ENCODE results near the gene KATNBL1. TPM values are rescaled to one million over a fixed set of nuclear protein-coding genes. Genes with fewer than 3 reads are reported as not detected.
A peak's percentile ranks its signal among the peaks of the same experiment; 100 is the strongest.
"Not testable (repeated sequence)": the region's sequence is repeated elsewhere in the genome, so short reads cannot be mapped to it uniquely, and the experiment has no call there.

The KATNBL1 gene
- total RNA-seq, 2 donors from 2014 or later: 39.2 to 41.3 TPM

DNA sequence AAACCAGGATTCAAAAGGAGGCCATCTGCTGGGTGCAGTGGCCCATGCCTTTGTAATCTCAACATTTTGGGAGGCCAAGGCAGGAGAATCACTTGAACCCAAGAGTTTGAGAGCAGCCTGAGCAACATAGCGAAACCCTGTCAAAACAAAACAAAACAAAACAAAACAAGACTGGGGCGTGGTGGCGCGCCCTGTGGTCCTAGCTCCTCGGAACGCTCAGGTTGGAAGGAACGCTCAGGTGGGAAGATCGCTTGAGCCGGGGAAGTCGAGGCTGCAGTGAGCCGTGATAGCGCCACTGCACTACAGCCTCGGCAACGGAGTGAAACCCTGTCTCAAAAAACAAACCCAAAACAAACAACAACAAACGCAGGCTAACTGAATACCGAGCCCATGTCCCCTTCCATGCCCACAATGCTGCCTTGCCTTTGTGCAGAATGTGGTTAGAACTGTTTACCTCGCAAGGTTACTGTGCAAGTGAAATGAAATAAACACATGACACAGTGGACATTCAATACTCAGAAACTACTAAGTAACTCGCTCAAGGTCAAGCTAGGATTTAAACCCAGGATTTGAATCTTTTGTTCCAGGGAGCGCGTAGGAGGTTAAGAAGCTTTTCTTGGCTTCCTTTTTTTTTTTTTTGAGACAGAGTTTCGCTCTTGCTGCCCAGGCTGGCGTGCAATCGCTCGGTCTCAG is 14.2 kb upstream of the KATNBL1 start:
- Mint-ChIP-seq H3K36me3 (ENCODE audit: insufficient read depth in 2 of 2) (peaks cover 13% of the 10 kb centered on the region in 2 donors), H3K4me3 (peak overlapping the region; percentile 87 to 90), H3K27ac (peak overlapping the region; percentile 93), H3K4me1 (ENCODE audit: low read depth) (peaks cover 46% of the 10 kb centered on the region), H3K9me3 (no peaks in the 10 kb centered on the region), H3K27me3 (ENCODE audit: low read depth) (no peaks in the 10 kb centered on the region)
- ATAC-seq (replicated peaks in 1 of 2) (peak in 1 of 2 donors; percentile 4), DNase-seq (no peak)

DNA sequence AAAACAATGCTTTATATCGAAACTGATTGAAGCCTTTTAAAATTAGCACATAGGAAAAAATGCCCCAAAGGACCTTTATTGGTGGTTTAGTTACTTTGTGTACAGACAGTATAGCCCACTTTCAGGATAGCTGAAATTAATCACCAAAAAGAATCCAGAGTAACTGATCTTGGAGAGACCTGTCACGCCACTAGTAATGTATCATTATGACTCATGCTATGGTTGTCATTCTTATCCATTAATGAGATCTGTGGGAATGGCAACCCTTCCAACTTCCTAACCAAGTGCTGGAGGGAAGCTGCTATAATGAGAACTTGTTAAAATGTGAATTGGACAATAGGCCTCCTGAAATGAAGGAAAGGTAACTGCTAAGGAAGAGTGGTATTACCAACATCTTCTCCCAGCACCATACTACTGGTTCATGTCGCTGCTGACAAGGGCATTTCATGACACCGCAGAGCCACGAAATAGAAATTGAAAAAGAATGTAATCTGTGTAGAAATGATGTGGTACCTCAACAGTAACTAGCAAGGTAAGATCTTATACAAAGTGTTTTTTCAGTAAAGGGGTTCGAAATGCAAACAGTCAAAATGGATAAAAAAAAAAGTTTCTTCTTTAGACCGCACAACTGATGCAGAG is 7.8 kb upstream of the KATNBL1 start:
- peaks cover 1% of the 10 kb centered on the region for H3K27me3 Mint-ChIP-seq (ENCODE audit: low read depth)

DNA sequence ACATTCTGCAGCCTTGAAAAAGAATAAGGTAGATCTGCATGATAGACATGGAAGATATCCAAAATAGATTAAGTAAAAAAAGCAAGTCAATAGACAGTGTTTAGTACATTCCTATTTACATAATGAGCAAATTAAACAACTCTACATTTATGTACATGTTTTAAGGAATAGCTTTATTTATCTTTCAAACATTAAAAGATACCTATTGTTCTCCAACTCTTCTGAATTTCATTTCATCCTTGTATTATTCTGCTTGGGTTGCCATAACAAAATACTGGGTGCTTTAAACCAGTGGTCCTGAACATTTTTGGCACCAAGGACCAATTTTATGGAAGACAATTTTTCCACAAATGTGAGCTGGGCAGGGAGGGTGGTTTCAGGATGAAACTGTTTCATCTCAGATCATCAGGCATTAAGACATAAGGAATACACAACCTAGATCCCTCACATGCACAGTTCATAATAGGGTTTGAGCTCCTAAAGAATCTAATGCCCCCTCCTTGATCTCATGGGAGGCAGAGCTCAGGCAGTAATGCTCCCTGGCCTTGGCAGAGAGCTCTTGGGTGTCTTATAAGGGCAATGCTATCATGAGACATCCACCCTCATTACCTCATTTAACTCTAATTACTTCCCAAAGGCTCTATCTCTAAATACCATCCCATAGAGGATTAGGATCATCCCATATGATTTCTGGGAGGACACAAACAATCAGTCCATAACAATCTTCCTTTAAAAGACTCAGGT is 6.8 kb upstream of the KATNBL1 start:
- H3K9me3 Mint-ChIP-seq: no peaks in the 10 kb centered on the region
- no peak for ATAC-seq (replicated peaks in 1 of 2)
- peaks cover 6% of the 10 kb centered on the region for H3K27me3 Mint-ChIP-seq (ENCODE audit: low read depth)
- no peaks in the 10 kb centered on the region for H3K36me3 Mint-ChIP-seq (ENCODE audit: insufficient read depth in 2 of 2)
- H3K4me3 Mint-ChIP-seq: no peak overlapping the region
- no peak for DNase-seq
- no peak overlapping the region for H3K27ac Mint-ChIP-seq
- no peaks in the 10 kb centered on the region for H3K4me1 Mint-ChIP-seq (ENCODE audit: low read depth)

More for the DNA sequence above, 7.8 kb upstream of the KATNBL1 start:
- Mint-ChIP-seq H3K4me3 (peak overlapping the region in 1 of 2 donors; percentile 27), H3K36me3 (ENCODE audit: insufficient read depth in 2 of 2) (no peaks in the 10 kb centered on the region), H3K27ac (no peak overlapping the region), H3K9me3 (no peaks in the 10 kb centered on the region), H3K4me1 (ENCODE audit: low read depth) (peaks cover 6% of the 10 kb centered on the region)
- no peak for DNase-seq
- peak in 1 of 2 donors; percentile 42 for ATAC-seq (replicated peaks in 1 of 2)

DNA sequence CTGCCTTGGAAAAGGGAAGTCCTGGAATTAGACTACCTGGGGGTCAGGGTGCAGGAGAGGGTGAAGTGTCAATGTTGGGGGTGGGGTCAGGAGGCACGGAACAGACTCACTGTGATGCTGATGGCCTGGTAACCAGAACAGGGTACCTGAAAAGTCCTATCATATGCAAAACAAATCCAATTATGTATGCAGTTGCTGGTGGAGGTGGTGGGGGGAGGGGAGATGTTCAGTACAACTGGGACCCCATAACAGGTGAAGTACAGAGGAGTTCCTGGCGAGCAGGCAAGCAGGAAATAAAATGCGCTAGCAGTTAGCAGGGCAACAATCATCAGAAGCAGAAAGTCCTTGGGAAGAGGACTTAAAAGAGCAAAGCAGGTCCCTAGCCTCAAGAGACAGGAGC is 4.2 kb upstream of the KATNBL1 start:
- H3K36me3 Mint-ChIP-seq (ENCODE audit: insufficient read depth in 2 of 2): no peaks in the 10 kb centered on the region
- DNase-seq (no peak), ATAC-seq (replicated peaks in 1 of 2) (no peak)
- peaks cover 10% of the 10 kb centered on the region for H3K4me1 Mint-ChIP-seq (ENCODE audit: low read depth)
- H3K27ac Mint-ChIP-seq: no peak overlapping the region
- H3K4me3 Mint-ChIP-seq: no peak overlapping the region
- peaks cover 6% of the 10 kb centered on the region for H3K27me3 Mint-ChIP-seq (ENCODE audit: low read depth)
- H3K9me3 Mint-ChIP-seq: no peaks in the 10 kb centered on the region

DNA sequence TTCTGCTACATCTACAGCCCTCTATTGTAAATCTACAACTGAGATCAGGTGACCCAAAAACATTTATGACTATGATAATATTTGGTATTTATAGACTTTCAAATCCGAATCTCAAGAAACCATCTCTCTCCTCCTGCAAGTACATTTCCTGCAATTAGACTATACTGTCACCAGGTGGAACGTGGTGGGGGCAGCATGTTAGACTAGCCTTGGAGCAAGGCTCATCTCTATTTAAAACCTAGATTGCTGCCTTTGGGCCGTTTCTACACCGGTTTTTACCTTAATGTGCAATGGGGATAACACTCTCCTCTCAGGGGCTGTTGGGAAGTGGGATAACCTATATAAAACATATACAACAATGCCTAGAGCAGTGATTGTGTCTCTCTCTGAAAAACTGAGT is 3.8 kb upstream of the KATNBL1 start:
- H3K4me1 Mint-ChIP-seq (ENCODE audit: low read depth): peaks cover 14% of the 10 kb centered on the region
- H3K9me3 Mint-ChIP-seq: no peaks in the 10 kb centered on the region
- H3K27me3 Mint-ChIP-seq (ENCODE audit: low read depth): peaks cover 6% of the 10 kb centered on the region
- no peak overlapping the region for H3K4me3 Mint-ChIP-seq
- DNase-seq (no peak), ATAC-seq (replicated peaks in 1 of 2) (no peak)
- H3K36me3 Mint-ChIP-seq (ENCODE audit: insufficient read depth in 2 of 2): no peaks in the 10 kb centered on the region
- no peak overlapping the region for H3K27ac Mint-ChIP-seq

DNA sequence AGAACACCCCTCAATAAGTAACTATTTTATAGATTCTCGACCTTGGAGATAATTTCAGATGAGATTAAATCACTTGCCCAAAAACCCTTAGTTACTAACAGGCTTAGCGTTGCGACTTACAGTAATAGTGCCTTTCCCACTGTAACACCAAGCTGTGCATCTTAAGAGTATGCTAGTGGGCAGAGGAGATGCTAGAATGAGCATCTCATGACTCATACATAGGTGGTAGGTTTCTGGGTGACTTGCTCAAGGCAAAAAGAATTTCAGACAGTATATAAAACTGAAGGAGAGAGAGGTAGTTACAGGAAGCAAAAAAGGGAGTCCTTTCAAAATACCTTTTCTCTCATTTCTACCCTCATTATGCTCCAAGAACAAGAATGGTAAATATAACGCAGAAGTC is 3.9 kb downstream of the KATNBL1 start:
- Mint-ChIP-seq H3K36me3 (ENCODE audit: insufficient read depth in 2 of 2) (peaks cover 0 to 12% of the 10 kb centered on the region in 2 donors), H3K9me3 (no peaks in the 10 kb centered on the region), H3K4me1 (ENCODE audit: low read depth) (peaks cover 60% of the 10 kb centered on the region), H3K4me3 (peak overlapping the region; percentile 9 to 47), H3K27me3 (ENCODE audit: low read depth) (no peaks in the 10 kb centered on the region), H3K27ac (peak overlapping the region; percentile 54)
- peak in 1 of 2 donors; percentile 12 for DNase-seq
- ATAC-seq (replicated peaks in 1 of 2): peak in 1 of 2 donors; percentile 29

DNA sequence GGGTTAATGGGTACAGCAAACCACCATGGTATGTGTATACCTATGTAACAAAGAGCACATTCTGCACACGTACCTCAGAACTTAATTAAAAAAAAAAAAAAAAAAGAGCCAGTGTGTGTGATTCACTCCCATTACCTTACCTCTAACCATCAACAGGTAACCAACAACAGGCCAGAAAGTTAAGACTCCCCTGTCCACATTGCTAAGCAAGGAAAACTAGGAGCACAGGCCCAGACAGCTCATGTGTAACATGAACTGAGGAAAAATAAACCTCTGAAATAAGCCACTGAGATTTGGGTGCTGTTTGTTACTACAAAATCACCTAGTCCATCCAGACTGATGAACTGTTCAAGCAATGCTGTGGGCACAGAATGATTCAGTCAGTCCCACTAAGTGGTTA is 6.0 kb downstream of the KATNBL1 start:
- H3K27me3 Mint-ChIP-seq (ENCODE audit: low read depth): no peaks in the 10 kb centered on the region
- H3K4me3 Mint-ChIP-seq: no peak overlapping the region
- ATAC-seq (replicated peaks in 1 of 2): peak in 1 of 2 donors; percentile 18
- H3K4me1 Mint-ChIP-seq (ENCODE audit: low read depth): peaks cover 48% of the 10 kb centered on the region
- H3K27ac Mint-ChIP-seq: no peak overlapping the region
- H3K36me3 Mint-ChIP-seq (ENCODE audit: insufficient read depth in 2 of 2): peaks cover 3 to 18% of the 10 kb centered on the region in 2 donors
- no peak for DNase-seq
- peaks cover 0 to 2% of the 10 kb centered on the region in 2 donors for H3K9me3 Mint-ChIP-seq

DNA sequence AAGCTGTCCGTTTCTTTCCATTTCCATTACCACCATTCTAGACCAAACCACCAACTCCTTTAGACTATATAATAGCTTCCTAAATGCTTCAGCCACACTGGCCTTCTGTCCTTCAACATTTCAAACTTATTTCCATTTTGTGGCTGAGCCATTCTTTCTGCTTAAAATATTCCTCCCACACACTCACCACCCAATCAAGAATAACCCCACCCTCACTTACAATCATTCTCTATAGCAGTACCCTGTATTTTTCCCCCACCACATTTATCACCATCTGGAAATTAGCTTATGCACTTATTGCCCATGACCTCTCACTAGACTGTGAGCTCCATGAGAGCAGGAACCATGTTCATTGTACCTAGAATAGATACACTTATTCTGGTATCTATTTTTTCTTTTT is 6.6 kb downstream of the KATNBL1 start:
- DNase-seq: no peak
- H3K4me1 Mint-ChIP-seq (ENCODE audit: low read depth): peaks cover 42% of the 10 kb centered on the region
- no peak for ATAC-seq (replicated peaks in 1 of 2)
- H3K27ac Mint-ChIP-seq: no peak overlapping the region
- no peak overlapping the region for H3K4me3 Mint-ChIP-seq
- peaks cover 3 to 18% of the 10 kb centered on the region in 2 donors for H3K36me3 Mint-ChIP-seq (ENCODE audit: insufficient read depth in 2 of 2)
- H3K9me3 Mint-ChIP-seq: peaks cover 0 to 2% of the 10 kb centered on the region in 2 donors
- H3K27me3 Mint-ChIP-seq (ENCODE audit: low read depth): no peaks in the 10 kb centered on the region

DNA sequence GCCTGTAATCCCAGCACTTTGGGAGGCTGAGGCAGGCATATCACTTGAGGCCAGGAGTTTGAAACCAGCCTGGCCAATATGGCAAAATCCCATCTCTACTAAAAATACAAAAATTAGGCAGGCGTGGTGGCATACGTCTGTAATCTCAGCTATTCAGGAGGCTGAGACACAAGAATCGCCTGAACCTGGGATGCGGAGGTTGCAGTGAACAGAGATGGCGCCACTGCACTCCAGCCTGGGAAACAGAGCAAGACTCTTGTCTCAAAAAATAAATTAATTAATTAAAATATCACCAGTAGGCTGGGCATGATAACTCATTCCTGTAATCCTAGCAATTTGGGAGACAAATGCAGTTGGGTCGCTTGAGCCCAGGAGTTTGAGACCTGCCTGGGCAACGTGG is 16.6 kb downstream of the KATNBL1 start:
- H3K27ac Mint-ChIP-seq; H3K9me3 Mint-ChIP-seq; ATAC-seq (replicated peaks in 1 of 2); H3K27me3 Mint-ChIP-seq (ENCODE audit: low read depth); DNase-seq; H3K4me1 Mint-ChIP-seq (ENCODE audit: low read depth); H3K36me3 Mint-ChIP-seq (ENCODE audit: insufficient read depth in 2 of 2); H3K4me3 Mint-ChIP-seq: not testable (repeated sequence)

DNA sequence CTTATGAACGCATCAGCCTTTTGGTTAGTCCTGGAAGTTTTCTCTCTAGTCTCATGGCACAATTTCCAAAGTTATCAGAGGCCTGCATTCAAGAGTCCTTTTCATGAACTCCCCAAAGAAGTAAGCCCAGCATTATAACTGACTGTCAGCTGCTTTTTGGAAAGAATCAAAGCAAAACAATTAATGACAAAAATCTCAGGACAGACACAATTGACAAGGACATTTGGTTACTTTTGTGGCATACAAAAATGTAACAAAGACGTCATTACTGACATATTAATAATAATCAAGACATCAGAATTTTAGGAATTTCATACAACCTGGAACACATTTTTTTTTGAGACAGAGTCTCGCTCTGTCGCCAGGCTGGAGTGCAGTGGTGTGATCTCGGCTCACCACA is 21.2 kb downstream of the KATNBL1 start:
- Mint-ChIP-seq H3K4me3 (no peak overlapping the region), H3K4me1 (ENCODE audit: low read depth) (peaks cover 11% of the 10 kb centered on the region), H3K27me3 (ENCODE audit: low read depth) (no peaks in the 10 kb centered on the region), H3K9me3 (no peaks in the 10 kb centered on the region), H3K36me3 (ENCODE audit: insufficient read depth in 2 of 2) (peaks cover 1% of the 10 kb centered on the region in 2 donors), H3K27ac (no peak overlapping the region)
- DNase-seq (no peak), ATAC-seq (replicated peaks in 1 of 2) (no peak)

DNA sequence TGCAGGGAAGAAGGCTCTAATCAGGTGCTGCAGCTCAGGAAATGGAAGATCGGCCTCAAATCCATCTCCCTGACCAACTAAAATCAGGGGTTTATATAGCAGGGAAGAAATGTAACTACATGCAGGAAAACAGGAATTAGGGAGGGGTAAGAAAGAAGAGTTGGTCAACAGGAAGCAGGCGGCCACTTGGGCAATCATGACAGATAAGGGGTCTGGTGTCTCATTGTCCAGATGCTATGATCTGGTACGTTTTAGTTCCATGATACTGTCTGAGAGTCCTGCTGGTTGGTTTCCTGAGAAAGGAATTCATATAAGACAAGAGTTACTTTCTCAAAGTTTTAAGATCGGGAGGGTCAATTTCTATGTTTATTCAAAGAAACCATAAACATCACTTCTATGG is 24.2 kb downstream of the KATNBL1 start:
- ATAC-seq (replicated peaks in 1 of 2) (no peak), DNase-seq (no peak)
- no peak overlapping the region for H3K27ac Mint-ChIP-seq
- peaks cover 3% of the 10 kb centered on the region in 2 donors for H3K36me3 Mint-ChIP-seq (ENCODE audit: insufficient read depth in 2 of 2)
- no peaks in the 10 kb centered on the region for H3K27me3 Mint-ChIP-seq (ENCODE audit: low read depth)
- H3K4me3 Mint-ChIP-seq: no peak overlapping the region
- no peaks in the 10 kb centered on the region for H3K9me3 Mint-ChIP-seq
- peaks cover 11% of the 10 kb centered on the region for H3K4me1 Mint-ChIP-seq (ENCODE audit: low read depth)

DNA sequence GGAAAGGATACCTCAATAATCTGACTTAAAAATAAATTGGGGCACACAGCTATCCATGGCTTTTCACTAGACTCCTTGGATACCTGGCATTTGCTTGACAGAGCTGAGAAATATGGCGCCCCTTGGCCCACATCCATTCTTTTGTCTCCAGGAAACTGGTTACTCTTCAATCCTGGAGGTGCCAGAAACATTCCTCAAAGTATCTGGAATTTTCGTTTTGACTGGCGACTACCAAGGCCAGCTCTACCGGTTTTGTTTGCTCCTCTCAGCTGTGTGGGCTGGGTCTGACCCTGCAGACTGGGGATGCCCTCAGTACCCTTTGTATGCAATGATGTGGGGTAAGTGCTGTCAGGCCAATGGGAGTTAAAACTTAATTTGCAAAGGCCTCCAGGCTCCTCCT is 27.0 kb downstream of the KATNBL1 start:
- Mint-ChIP-seq H3K4me1 (ENCODE audit: low read depth) (peaks cover 7% of the 10 kb centered on the region), H3K27ac (no peak overlapping the region), H3K4me3 (no peak overlapping the region), H3K9me3 (peaks cover 0 to 2% of the 10 kb centered on the region in 2 donors), H3K27me3 (ENCODE audit: low read depth) (no peaks in the 10 kb centered on the region), H3K36me3 (ENCODE audit: insufficient read depth in 2 of 2) (peaks cover 3 to 6% of the 10 kb centered on the region in 2 donors)
- ATAC-seq (replicated peaks in 1 of 2) (no peak), DNase-seq (no peak)

DNA sequence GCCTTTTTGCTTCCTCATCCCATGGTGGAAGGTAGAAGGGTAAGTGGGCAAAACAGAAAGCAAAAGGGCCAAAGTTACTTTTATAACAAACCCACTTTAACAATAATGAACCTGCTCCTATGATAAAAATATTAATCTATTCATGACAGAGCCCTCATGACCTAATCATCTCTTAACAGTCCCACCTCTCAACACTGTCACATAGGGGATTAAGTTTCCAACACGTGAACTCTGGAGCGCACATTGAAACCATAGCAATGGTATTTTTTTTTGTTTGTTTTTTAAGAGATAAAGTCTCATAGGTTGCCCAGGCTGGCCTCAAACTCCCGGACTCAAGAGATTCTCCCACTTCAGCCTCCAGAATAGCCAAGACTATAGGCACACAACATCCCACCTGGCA is 30.7 kb downstream of the KATNBL1 start:
- Mint-ChIP-seq H3K36me3 (ENCODE audit: insufficient read depth in 2 of 2) (peaks cover 2 to 8% of the 10 kb centered on the region in 2 donors), H3K9me3 (peaks cover 4% of the 10 kb centered on the region in 2 donors), H3K27me3 (ENCODE audit: low read depth) (no peaks in the 10 kb centered on the region), H3K4me3 (no peak overlapping the region), H3K4me1 (ENCODE audit: low read depth) (no peaks in the 10 kb centered on the region), H3K27ac (peak overlapping the region; percentile 28)
- no peak for ATAC-seq (replicated peaks in 1 of 2)
- DNase-seq: no peak
